Measurements from ENCODE around the gene PIH1D1.
"Not testable (repeated sequence)": the region's sequence is repeated elsewhere in the genome, so short reads cannot be mapped to it uniquely, and the experiment has no call there.

PIH1D1 gene

GRCh38 chr19:49481020-49481683, 29.5 kb upstream of the PIH1D1 start:
- no peak for DNase-seq (ENCODE audit: low read depth)

GRCh38 chr19:49479975-49480628, 28.5 kb upstream of the PIH1D1 start:
- no peak for DNase-seq (ENCODE audit: low read depth)

- DNase-seq (ENCODE audit: low read depth) = no peak
These were observed 24.6 kb upstream of the PIH1D1 start for GRCh38 chr19:49475995-49476880.

GRCh38 chr19:49475191-49475917, 23.7 kb upstream of the PIH1D1 start:
- DNase-seq (ENCODE audit: low read depth) = no peak

GRCh38 chr19:49474542-49474924, 22.9 kb upstream of the PIH1D1 start:
- no peak for DNase-seq (ENCODE audit: low read depth)

GRCh38 chr19:49473868-49474541, 22.4 kb upstream of the PIH1D1 start, which contains the start of gene FLT3LG:
FLT3LG (plus strand) TSS chr19:49474215; CDS start chr19:49474640, 425 bp downstream.
- no peak for DNase-seq (ENCODE audit: low read depth)

GRCh38 chr19:49473501-49473867, 21.9 kb upstream of the PIH1D1 start:
- DNase-seq (ENCODE audit: low read depth) = not testable (repeated sequence)

GRCh38 chr19:49472936-49473335, 21.3 kb upstream of the PIH1D1 start:
- DNase-seq (ENCODE audit: low read depth) = no peak

- DNase-seq (ENCODE audit: low read depth) = no peak
These were observed 19.0 kb upstream of the PIH1D1 start for GRCh38 chr19:49470615-49470978.

- no peak for DNase-seq (ENCODE audit: low read depth)
These were observed 18.4 kb upstream of the PIH1D1 start for GRCh38 chr19:49469828-49470614.

GRCh38 chr19:49468746-49469447, 17.3 kb upstream of the PIH1D1 start:
- DNase-seq (ENCODE audit: low read depth) = no peak

- DNase-seq (ENCODE audit: low read depth) = no peak
These were observed 16.6 kb upstream of the PIH1D1 start for GRCh38 chr19:49468199-49468598.

- DNase-seq (ENCODE audit: low read depth) = no peak
These were observed 13.8 kb upstream of the PIH1D1 start for GRCh38 chr19:49465371-49465770.

GRCh38 chr19:49463960-49464740, 12.5 kb upstream of the PIH1D1 start:
- DNase-seq (ENCODE audit: low read depth) = no peak

GRCh38 chr19:49462492-49462891, 10.9 kb upstream of the PIH1D1 start:
- DNase-seq (ENCODE audit: low read depth) = no peak

GRCh38 chr19:49461656-49462055, 10.0 kb upstream of the PIH1D1 start:
- no peak for DNase-seq (ENCODE audit: low read depth)

- not testable (repeated sequence) for DNase-seq (ENCODE audit: low read depth)
These were observed 9.5 kb upstream of the PIH1D1 start for GRCh38 chr19:49461130-49461529.

- no peak for DNase-seq (ENCODE audit: low read depth)
These were observed 7.8 kb upstream of the PIH1D1 start for GRCh38 chr19:49459388-49459787.

GRCh38 chr19:49458567-49458903, 6.9 kb upstream of the PIH1D1 start:
- no peak for DNase-seq (ENCODE audit: low read depth)

- no peak for DNase-seq (ENCODE audit: low read depth)
These were observed 4.7 kb upstream of the PIH1D1 start for GRCh38 chr19:49456326-49456725.

Measured in non-pigmented ciliary epithelial cell (primary cell).